ENCODE data around the gene ARHGEF35. TPM values are rescaled to one million over a fixed set of nuclear protein-coding genes. Genes with fewer than 3 reads are reported as not detected.
"Not testable (repeated sequence)": the region's sequence is repeated elsewhere in the genome, so short reads cannot be mapped to it uniquely, and the experiment has no call there.

The ARHGEF35 gene
- total and polyA plus RNA-seq, 2 of the 4 experiments (the other 2 are of a cell fraction): not detected

- H3K4me2 ChIP-seq (ENCODE audit: low read depth, low read length); intact Hi-C loops (cut with micrococcal nuclease); DNase-seq; H2AK5ac ChIP-seq (ENCODE audit: low read depth, low read length); H3K4ac ChIP-seq (ENCODE audit: low read depth, low read length); H3K27ac ChIP-seq (ENCODE audit: insufficient read depth, low read length); dilution Hi-C loops (cut with HindIII; ENCODE audit: low sequenced_read_pairs, unreplicated experiment); ATAC-seq (ENCODE audit: low read depth); H3K23ac ChIP-seq (ENCODE audit: low read depth, low read length); H2BK5ac ChIP-seq (ENCODE audit: low read depth, low read length, poor library complexity, severe bottlenecking); H3K9me3 ChIP-seq (ENCODE audit: control insufficient read depth, insufficient read depth, low read length); POLR2A ChIA-PET (ENCODE audit: unreplicated experiment); H3K18ac ChIP-seq (ENCODE audit: low read depth, low read length); in situ Hi-C loops (cut with MboI; ENCODE audit: low sequenced_read_pairs); H2BK120ac ChIP-seq (ENCODE audit: low read depth, low read length); CTCF ChIA-PET; H2AFZ ChIP-seq (replicated peaks; ENCODE audit: low read length, poor library complexity); H4K91ac ChIP-seq (ENCODE audit: insufficient read depth, low read depth, low read length); H3K4me3 ChIP-seq (ENCODE audit: insufficient read depth, low read depth, low read length); H3K56ac ChIP-seq (ENCODE audit: extremely low read depth, insufficient read depth, low read length); H2BK15ac ChIP-seq (ENCODE audit: low read depth, low read length); H2AK9ac ChIP-seq (replicated peaks; ENCODE audit: low read depth, low read length, poor library complexity); H4K5ac ChIP-seq (ENCODE audit: low read depth, low read length); H3K14ac ChIP-seq (replicated peaks; ENCODE audit: low read depth, low read length); H4K20me1 ChIP-seq (ENCODE audit: insufficient read depth, low read length); H2BK20ac ChIP-seq (ENCODE audit: low read depth, low read length); H4K8ac ChIP-seq (ENCODE audit: low read depth in 2 of 2, low read length in 2 of 2); BruUV-seq (replicated peaks); H3K27me3 ChIP-seq (ENCODE audit: control insufficient read depth, insufficient read depth, low read length); H3K4me1 ChIP-seq (ENCODE audit: control insufficient read depth, insufficient read depth, low read length); H3K9ac ChIP-seq (ENCODE audit: low read depth, low read length); H3K36me3 ChIP-seq (ENCODE audit: control insufficient read depth, insufficient read depth, low read length); H3K9me1 ChIP-seq (ENCODE audit: insufficient read depth, low read length); H3K79me1 ChIP-seq (ENCODE audit: low read depth in 1 of 2, low read length in 2 of 2): not testable (repeated sequence)
- WGBS, 2 experiments (ENCODE audit: extremely low coverage in 2 of 2, insufficient read length in 1 of 2): 43% methylated on average over 2 of the region's 4 CpGs; no CpG with 5 or more reads in 1 of the 2 experiments
These were observed 23.9 kb downstream of the ARHGEF35 start for GRCh38 chr7:144171594-144172350.

All from IMR-90 (cell line).